Choroid plexus epithelial cell (primary cell): ENCODE data around the gene POP4.
A peak's percentile ranks its signal among the peaks of the same experiment; 100 is the strongest.

ENCODE experiments used
- DNase-seq: peaks from one replicate; pipeline ENCODE4 v3.0.0-alpha.2; 2010; ENCODE audit warnings: low read depth
- H3K4me3 ChIP-seq: 2 replicates; pipeline ENCODE4 v1.5.1; 2011; ENCODE audit warnings: low read depth, mild to moderate bottlenecking, control low read depth, low read length, moderate library complexity
- TF ChIP-seq, protein P1 (sequence below): conservative IDR thresholded peaks from 2 replicates; pipeline ENCODE4 v1.5.1; 2011; ENCODE audit warnings: low read depth, mild to moderate bottlenecking, control low read depth, inconsistent platforms, low read length, moderate library complexity

Gene POP4

DNA sequence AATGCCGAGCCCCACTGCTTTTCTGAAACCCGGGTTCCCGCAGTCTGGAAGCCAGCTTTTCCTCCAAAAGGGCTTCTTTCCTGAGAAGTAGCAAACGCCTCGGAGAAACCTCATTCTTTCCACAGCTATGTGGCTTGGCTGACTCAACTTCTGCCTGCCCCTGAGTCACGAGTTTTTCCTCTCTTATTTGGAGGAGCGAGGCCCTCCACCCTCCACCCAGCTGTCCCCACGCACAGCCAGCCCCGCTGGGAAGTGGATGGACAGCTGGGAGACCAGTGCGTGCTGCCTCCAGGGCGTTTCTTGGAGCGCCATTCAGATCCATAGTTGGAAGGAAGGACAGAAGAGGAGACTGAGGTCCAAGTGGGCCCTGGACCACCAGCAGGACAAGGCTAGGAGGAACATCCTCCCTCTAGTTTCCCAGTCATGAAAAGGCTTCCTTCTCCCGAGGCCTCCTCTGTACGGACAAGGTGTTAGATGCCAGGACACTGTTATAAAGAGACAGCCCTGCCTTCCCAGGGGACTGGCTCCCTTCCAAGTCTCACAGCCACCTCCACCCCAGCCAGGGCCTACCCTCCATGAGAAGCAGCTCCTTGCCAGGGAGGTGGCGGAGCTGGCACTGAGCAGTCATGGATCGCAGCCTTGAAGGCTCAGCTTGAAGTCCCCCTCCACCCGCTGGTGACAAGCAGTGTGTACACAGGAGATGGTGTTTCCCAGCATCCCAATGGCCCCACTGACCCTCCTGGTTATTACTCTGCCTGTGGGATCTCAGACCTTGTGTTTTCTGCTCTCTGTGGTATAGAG is 56.7 kb downstream of the POP4 start:
- DNase-seq: peak; percentile 84
- TF ChIP-seq, protein P1, sequence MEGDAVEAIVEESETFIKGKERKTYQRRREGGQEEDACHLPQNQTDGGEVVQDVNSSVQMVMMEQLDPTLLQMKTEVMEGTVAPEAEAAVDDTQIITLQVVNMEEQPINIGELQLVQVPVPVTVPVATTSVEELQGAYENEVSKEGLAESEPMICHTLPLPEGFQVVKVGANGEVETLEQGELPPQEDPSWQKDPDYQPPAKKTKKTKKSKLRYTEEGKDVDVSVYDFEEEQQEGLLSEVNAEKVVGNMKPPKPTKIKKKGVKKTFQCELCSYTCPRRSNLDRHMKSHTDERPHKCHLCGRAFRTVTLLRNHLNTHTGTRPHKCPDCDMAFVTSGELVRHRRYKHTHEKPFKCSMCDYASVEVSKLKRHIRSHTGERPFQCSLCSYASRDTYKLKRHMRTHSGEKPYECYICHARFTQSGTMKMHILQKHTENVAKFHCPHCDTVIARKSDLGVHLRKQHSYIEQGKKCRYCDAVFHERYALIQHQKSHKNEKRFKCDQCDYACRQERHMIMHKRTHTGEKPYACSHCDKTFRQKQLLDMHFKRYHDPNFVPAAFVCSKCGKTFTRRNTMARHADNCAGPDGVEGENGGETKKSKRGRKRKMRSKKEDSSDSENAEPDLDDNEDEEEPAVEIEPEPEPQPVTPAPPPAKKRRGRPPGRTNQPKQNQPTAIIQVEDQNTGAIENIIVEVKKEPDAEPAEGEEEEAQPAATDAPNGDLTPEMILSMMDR: no peak
- H3K4me3 ChIP-seq: no peak overlapping the region

DNA sequence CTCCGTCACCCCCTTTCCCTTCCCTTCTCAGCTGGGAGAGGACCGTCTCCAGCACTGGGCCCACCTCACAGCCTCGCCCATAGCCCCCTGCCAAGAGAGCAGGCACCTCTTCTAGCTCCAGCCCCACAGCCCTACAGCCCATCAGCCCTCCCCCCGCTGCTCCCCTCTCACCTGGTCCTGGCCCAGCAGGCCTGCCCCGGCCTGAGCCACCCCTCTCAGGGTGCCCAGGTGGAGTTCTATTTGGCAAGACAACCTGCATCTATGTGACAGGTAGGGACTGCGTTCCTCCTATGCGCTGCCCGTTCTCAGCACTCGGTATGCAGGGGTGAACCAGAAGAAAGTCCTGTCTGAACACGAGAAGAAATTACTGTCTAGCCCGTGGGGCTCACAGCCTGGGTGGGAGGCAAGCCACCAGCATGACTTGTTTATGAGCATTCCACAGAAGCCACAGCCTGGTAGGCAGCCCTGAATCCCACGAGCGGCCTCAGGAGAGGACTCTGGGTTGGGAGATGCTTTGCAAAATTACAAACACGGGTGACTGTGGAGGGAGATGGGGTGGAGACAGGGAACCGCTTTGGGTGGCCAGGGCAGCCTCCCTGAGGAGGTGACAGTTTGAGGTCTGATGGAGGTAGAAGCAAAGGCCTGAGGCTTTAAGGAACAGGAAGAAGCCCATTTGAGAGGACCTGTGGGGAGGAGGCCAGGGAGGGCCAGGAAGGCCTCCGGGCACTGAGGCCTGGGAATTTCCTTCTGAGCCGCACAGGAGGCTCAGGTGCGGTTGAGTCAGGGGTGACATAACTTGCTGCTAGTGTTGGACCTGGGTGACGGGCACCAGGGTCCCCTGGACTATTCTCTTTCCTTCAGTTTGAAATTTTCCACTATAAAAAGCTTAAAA is 58.0 kb downstream of the POP4 start:
- TF ChIP-seq, protein P1: no peak
- peak; percentile 52 for DNase-seq
- no peak overlapping the region for H3K4me3 ChIP-seq

DNA sequence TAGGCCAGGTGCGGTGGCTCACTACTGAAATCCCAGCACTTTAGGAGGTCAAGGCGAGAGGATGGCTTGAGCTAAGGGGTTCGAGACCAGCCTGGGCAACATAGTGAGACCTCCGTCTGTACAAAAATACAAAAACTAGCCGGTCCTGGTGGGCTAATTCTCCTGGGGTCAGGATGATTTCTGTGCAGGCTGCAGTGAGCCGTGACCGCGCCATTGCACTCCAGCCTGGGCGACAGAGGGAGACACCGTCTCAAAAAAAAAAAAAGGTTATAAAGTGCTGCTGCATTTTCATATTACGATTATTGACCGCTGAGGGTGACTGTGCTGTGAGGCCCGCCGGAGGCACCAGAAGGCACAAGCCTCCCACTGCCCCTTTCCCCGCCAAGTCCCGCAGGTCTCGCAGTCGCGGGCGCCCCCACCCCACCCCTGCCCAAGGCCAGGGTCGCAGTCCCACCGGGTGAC is 58.7 kb downstream of the POP4 start:
- TF ChIP-seq, protein P1: no peak
- peak overlapping the region; percentile 81 for H3K4me3 ChIP-seq
- no peak for DNase-seq

DNA sequence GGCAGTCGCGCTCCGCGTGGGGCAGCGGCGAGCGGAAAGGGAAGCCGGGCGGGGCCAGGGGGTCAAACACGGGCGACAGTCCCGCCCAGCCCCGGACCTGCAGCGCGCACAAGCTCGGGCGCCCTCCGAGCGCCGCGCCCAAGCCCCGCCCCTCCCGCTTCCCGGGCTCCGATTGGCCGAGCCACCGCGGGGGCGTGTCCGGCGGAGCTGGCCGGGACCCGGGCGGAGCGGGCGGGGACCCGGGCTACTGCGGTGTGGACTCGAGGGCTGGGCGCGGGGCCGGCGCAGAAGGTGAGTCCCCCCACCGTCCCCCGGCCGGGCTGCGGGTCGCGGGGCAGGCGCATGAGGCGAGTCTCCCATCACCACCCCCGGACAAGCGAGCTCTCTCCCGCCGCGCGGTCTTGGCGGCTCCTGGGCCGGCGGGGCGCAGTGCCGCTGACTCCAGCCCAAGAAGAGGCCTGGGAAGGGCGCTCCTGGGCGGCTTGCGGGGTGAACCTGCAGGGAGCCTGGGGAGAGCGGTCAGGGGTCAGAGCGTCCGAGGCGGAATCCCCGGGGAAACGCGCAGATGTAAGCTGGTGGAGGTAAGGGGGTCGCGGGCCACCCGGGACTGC is 59.2 kb downstream of the POP4 start, which contains the start of gene PLEKHF1:
Gene PLEKHF1 (plus strand): TSS at position 247 of the 611 bp plus-strand sequence. CDS start 8,379 bp downstream, outside the sequence.
- TF ChIP-seq, protein P1: no peak
- DNase-seq: peak; percentile 70
- H3K4me3 ChIP-seq: peak within 1 kb of the TSS; percentile 81

DNA sequence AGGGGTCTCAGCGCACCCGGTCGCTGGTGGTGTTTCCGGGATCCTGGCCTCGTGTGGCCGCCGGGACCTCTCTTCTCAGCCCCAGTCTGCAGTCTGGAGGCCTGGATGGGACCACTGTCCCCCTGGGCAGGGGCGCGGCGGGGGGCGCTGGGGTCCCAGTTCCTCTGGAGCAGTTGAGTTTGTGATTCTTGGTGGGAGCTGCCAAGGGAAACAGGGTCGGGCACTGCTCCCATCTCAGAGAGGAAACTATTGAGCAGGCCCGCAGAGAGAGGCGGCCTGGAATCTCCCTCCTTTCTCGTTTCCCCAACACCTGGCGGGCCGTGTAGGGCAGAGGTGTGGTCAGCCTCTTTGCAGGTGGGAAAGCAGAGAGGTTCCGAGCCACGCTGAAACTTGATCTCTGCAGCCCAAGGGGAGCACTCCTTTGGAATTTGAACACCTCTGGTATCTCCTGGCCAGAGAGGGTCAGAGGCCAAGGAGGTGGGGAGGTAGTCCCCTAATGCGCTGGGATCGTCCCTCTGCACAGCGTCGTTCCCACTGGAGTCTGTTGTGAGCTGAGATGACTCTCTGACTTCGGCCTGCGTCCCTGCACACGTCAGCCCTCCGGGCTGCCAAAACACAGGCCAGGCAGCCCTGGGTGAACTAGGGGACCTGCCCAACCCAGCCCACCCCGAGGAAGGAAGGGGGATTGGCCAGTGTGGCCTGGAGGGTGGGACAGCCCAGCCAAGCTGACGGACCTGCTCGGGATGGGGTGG is 59.9 kb downstream of the POP4 start:
- DNase-seq: no peak
- H3K4me3 ChIP-seq: peak overlapping the region; percentile 81
- TF ChIP-seq, protein P1: no peak
